A673 (cell line): ENCODE measurements around the gene BANF1. TPM values are rescaled to one million over a fixed set of nuclear protein-coding genes. Genes with fewer than 3 reads are reported as not detected.

Source experiments
- BruUV-seq: library from RNA; stranded (reverse); fragments of 400-500 nt; replicated peaks from 2 replicates; lab custom pipeline; 2021; lab: Mats Ljungman, UMichigan
- CTCF ChIA-PET: fragments of 300-600 bp; sonication (Branson Sonifier 250); formaldehyde crosslinking; loops from one replicate; lab custom pipeline; 2022; ENCODE audit warnings: antibody characterized with exemption; lab: Charles Lee
- POLR2A ChIA-PET: fragments of 300-600 bp; sonication (Branson Sonifier 250); formaldehyde crosslinking; loops from one replicate; lab custom pipeline; 2022; ENCODE audit warnings: antibody characterized with exemption; ENCODE audit not compliant: low non-redundant PET; lab: Charles Lee
- DNase-seq: peaks from one replicate; pipeline ENCODE4 v3.0.0-alpha.2; 2015; ENCODE audit warnings: low spot score
- H3K27ac ChIP-seq: fragments of 200-600 bp; sonication (generic); 2 replicates; pipeline ENCODE4 v1.5.1; 2016; ENCODE audit warnings: mixed run types, low read depth, mild to moderate bottlenecking, mixed read lengths, antibody characterized with exemption, low read length; ENCODE audit not compliant: poor library complexity, severe bottlenecking
- H3K27me3 ChIP-seq: fragments of 200-600 bp; sonication (generic); replicated peaks from 2 replicates; pipeline ENCODE4 v1.6.1; 2017; ENCODE audit warnings: mixed run types, low read depth, mild to moderate bottlenecking, mixed read lengths, antibody characterized with exemption, low read length; ENCODE audit not compliant: insufficient read depth, poor library complexity
- H3K36me3 ChIP-seq: fragments of 200-600 bp; sonication (generic); 2 replicates; pipeline ENCODE4 v1.6.1; 2016; ENCODE audit warnings: mixed run types, mild to moderate bottlenecking, mixed read lengths, antibody characterized with exemption, low read length; ENCODE audit not compliant: insufficient read depth, poor library complexity, severe bottlenecking
- H3K4me1 ChIP-seq: fragments of 200-600 bp; sonication (generic); 2 replicates; pipeline ENCODE4 v1.6.1; 2017; ENCODE audit warnings: mixed run types, mild to moderate bottlenecking, mixed read lengths, antibody characterized with exemption, low read length; ENCODE audit not compliant: insufficient read depth, poor library complexity, severe bottlenecking
- H3K4me3 ChIP-seq: fragments of 200-600 bp; sonication (generic); 2 replicates; pipeline ENCODE4 v1.5.1; 2016; ENCODE audit warnings: low read depth, mixed run types, mild to moderate bottlenecking, mixed read lengths, low read length; ENCODE audit not compliant: poor library complexity, severe bottlenecking
- H3K9me3 ChIP-seq: fragments of 200-600 bp; sonication (generic); 2 replicates; pipeline ENCODE4 v1.6.1; 2016; ENCODE audit warnings: mixed run types, low read depth, mild to moderate bottlenecking, mixed read lengths, antibody characterized with exemption, low read length; ENCODE audit not compliant: poor library complexity, severe bottlenecking
- EZH2 ChIP-seq: fragments of 200-600 bp; sonication (generic); IDR thresholded peaks from 2 replicates; pipeline ENCODE4 v1.6.1; 2017; ENCODE audit warnings: borderline replicate concordance, low read depth, mild to moderate bottlenecking, mixed read lengths, antibody characterized with exemption, low read length; ENCODE audit not compliant: poor library complexity, severe bottlenecking
- intact Hi-C: fragments of 100-400 bp; cut with micrococcal nuclease; formaldehyde crosslinking; loops from one replicate; pipeline ENCODE4 v1.10.0; 2022; ENCODE audit not compliant: unreplicated experiment
- total RNA-seq: library from RNA; stranded (reverse); gene quantifications from 2 replicates; pipeline ENCODE4 v1.2.3, GENCODE V29; 2021
- TF ChIP-seq, protein P1 (sequence below): fragments of 300-800, 200-600 bp; sonication (generic); conservative IDR thresholded peaks from 2 replicates; pipeline ENCODE4 v1.5.1; 2017; ENCODE audit warnings: low read depth, mild to moderate bottlenecking, antibody characterized with exemption, low read length, moderate library complexity, mixed read lengths

BANF1 gene
- total RNA-seq, 1 experiment from 2014 or later: 556 TPM

DNA sequence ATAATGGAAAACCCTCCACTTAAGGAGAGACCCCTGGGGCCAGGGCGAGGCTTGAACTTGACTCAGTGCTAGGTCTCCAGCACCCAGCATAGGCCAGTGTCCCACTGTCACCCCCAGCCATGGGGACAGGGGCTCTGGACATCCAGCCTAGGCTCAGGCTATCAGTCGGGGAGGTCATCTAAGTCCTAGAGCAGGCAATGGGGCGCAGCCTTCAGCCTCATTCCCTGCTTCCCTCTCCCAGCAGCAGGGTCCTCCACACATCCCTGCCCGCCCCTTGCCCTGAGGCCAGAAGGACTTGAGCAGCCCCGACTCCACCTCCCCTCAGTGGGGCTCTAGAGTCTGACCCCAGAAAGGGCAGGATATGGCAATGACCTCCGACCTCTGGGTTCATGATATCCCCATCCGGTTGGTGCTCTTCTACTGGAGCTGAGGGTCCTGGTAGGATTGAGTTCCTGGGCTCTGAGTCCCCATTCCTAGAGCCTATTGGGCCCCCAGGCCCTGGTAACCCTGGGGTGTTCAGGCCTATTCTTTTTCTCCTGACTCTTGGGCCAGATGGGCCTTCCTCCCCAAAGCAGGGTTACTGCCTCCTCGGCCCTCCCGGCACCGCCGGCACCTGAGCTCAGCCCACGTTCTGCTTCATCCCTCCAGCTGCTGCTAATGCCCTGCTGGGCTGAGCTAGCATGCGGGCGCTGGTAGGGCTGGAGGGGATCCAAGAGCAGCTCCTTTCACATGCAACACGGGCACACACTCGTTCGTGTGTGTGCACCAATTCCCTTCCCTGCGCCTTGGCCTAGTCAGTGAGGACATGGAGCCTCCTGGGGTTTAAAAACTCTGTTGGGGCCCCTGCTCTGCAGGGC, 13.9 kb downstream of the BANF1 start:
- no TSS peak for BruUV-seq
- H3K9me3 ChIP-seq: no peaks in the 10 kb centered on the region
- peak overlapping the region; percentile 62 for H3K27ac ChIP-seq
- intact Hi-C loops: no loop called here
- peak; percentile 85 for DNase-seq
- no peaks in the 10 kb centered on the region for H3K27me3 ChIP-seq
- peaks cover 23% of the 10 kb centered on the region for H3K4me1 ChIP-seq
- H3K4me3 ChIP-seq: no peak overlapping the region
- ChIA-PET POLR2A (interaction anchor here (0.5 to 0.6 kb wide), 2 partner anchors 156 to 517 kb away, joined by 3 read pairs; partner anchors contain the start of genes MALAT1 and MUS81), CTCF (no interaction called here)
- TF ChIP-seq, protein P1, sequence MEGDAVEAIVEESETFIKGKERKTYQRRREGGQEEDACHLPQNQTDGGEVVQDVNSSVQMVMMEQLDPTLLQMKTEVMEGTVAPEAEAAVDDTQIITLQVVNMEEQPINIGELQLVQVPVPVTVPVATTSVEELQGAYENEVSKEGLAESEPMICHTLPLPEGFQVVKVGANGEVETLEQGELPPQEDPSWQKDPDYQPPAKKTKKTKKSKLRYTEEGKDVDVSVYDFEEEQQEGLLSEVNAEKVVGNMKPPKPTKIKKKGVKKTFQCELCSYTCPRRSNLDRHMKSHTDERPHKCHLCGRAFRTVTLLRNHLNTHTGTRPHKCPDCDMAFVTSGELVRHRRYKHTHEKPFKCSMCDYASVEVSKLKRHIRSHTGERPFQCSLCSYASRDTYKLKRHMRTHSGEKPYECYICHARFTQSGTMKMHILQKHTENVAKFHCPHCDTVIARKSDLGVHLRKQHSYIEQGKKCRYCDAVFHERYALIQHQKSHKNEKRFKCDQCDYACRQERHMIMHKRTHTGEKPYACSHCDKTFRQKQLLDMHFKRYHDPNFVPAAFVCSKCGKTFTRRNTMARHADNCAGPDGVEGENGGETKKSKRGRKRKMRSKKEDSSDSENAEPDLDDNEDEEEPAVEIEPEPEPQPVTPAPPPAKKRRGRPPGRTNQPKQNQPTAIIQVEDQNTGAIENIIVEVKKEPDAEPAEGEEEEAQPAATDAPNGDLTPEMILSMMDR: no peak
- no peak for TF ChIP-seq EZH2
- H3K36me3 ChIP-seq: no peaks in the 10 kb centered on the region

DNA sequence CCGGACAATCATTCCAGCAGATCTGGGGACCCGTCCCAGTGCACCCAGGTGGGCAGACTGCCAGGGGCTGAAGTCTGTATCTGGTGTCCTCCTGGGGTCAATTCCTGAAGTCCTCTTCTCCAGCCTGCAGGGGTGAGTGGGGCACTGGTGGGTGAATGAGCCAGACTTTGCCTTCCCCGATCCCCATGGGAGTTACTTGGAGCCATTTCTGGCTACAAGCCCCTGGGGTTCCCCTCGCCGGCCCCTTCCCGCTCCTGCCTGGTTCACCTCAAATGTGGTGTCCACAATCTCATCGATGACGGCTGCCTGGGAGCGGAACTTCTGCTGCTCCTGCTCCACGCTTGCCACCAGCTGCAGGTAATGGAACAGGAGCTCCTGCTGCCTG, 14.5 kb downstream of the BANF1 start:
- intact Hi-C loops: no loop called here
- POLR2A ChIA-PET: interaction anchor here (0.6 kb wide), 1 partner anchor 157 kb away, joined by 3 read pairs; the partner anchor contains the start of gene MUS81
- BruUV-seq: no TSS peak
- no peaks in the 10 kb centered on the region for H3K9me3 ChIP-seq
- no peak overlapping the region for H3K4me3 ChIP-seq
- DNase-seq: no peak
- CTCF ChIA-PET: no interaction called here
- no peaks in the 10 kb centered on the region for H3K36me3 ChIP-seq
- H3K4me1 ChIP-seq: peaks cover 23% of the 10 kb centered on the region
- H3K27ac ChIP-seq: peak overlapping the region; percentile 62
- no peak for TF ChIP-seq EZH2
- TF ChIP-seq, protein P1: no peak
- H3K27me3 ChIP-seq: no peaks in the 10 kb centered on the region

DNA sequence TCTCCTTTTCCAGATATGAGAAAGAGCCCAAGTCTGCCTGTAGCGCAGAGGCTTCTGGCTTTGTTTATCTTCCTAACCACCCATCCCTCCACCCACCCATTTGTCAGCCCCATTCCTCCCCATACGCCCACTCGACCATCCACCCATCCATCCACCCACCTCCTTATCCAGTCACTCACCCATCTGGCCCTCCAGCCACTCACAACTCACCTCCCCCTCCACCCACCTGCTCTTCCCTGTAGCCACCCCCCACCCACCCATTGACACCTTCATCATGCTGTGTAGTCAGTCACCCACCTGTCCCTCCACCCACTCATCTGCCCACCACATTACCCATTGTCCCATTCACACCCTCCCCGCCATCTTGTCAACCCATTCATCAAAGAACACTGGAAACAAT, 15.0 kb downstream of the BANF1 start:
- no peak for DNase-seq

More for the DNA sequence above, 15.0 kb downstream of the BANF1 start:
- H3K9me3 ChIP-seq: no peaks in the 10 kb centered on the region
- no peak overlapping the region for H3K4me3 ChIP-seq
- H3K36me3 ChIP-seq: no peaks in the 10 kb centered on the region
- no peaks in the 10 kb centered on the region for H3K27me3 ChIP-seq
- H3K4me1 ChIP-seq: peaks cover 23% of the 10 kb centered on the region
- intact Hi-C loops: no loop called here
- TF ChIP-seq, protein P1: no peak
- no peak for TF ChIP-seq EZH2
- CTCF ChIA-PET: no interaction called here
- POLR2A ChIA-PET: no interaction called here
- no peak overlapping the region for H3K27ac ChIP-seq
- BruUV-seq: no TSS peak
